ENCODE data around the gene TOMM34. TPM values are rescaled to one million over a fixed set of nuclear protein-coding genes. Genes with fewer than 3 reads are reported as not detected.

The TOMM34 gene
- total and polyA plus RNA-seq, 2 of the 13 experiments (the other 11 are each of a cell fraction or from before 2014, with no cell fraction given), result 36.2 to 52.0 TPM

DNA sequence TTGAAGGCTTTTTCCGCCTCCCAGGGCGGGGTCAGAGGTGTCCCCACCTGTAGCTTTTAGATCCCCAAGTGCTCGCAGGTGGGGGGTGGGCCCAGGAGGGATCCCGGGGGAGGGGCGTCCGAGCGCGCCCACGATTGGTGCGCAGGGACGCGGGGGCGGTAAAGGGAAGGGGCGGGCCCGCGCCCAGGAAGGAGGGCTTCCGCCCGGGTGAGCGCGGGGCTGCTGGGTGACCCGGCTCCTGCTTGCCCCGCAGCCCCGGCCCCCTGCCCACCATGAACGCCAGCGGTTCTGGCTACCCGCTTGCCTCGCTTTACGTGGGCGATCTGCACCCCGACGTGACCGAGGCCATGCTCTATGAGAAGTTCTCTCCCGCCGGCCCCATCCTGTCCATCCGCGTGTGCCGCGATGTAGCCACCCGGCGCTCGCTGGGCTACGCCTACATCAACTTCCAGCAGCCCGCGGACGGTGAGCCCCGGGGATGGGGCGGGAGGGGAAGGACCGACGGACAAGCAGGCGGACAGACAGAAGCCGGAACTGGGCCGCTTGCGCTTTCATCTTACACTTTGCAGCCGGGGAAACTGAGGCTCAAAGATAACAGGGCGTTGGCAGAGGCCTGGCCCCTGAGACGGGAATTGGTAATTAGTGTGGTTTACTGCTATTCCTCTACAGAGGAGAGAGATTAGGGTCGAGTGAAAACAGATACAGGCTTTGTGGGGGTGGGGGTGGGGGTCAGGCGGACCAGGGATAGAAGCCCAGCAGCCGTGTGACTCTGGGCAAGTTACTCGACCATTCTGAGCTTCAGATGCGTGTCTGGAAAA lies 50.1 kb downstream of the TOMM34 start, which contains the start of gene PABPC1L (continued):
- TF ChIP-seq ZNF747 (CRISPR knock-in tag; IDR thresholded peaks at IDR 0.05; ENCODE audit: borderline replicate concordance) (peak; percentile 53), ZNF232 (CRISPR knock-in tag; IDR thresholded peaks at IDR 0.05; ENCODE audit: borderline replicate concordance) (0 out of 2 replicates have a peak, but pooled peaks have one; percentile 61), KLF12 (CRISPR knock-in tag; IDR thresholded peaks at IDR 0.05; ENCODE audit: borderline replicate concordance) (peak; percentile 64), ARHGAP35 (CRISPR knock-in tag; IDR thresholded peaks at IDR 0.05; ENCODE audit: borderline replicate concordance) (0 out of 2 replicates have a peak, but pooled peaks have one; percentile 87)
- TF ChIP-seq, protein P1, sequence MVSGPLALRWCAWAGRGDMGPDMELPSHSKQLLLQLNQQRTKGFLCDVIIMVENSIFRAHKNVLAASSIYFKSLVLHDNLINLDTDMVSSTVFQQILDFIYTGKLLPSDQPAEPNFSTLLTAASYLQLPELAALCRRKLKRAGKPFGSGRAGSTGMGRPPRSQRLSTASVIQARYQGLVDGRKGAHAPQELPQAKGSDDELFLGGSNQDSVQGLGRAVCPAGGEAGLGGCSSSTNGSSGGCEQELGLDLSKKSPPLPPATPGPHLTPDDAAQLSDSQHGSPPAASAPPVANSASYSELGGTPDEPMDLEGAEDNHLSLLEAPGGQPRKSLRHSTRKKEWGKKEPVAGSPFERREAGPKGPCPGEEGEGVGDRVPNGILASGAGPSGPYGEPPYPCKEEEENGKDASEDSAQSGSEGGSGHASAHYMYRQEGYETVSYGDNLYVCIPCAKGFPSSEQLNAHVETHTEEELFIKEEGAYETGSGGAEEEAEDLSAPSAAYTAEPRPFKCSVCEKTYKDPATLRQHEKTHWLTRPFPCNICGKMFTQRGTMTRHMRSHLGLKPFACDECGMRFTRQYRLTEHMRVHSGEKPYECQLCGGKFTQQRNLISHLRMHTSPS (CRISPR knock-in tag; IDR thresholded peaks at IDR 0.05; ENCODE audit: low read depth), result no peak
- TF ChIP-seq, protein P2, sequence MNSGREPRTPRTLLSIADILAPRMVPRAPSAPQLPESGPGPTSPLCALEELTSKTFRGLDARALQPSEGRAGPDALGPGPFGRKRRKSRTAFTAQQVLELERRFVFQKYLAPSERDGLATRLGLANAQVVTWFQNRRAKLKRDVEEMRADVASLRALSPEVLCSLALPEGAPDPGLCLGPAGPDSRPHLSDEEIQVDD (CRISPR knock-in tag; IDR thresholded peaks at IDR 0.05; ENCODE audit: borderline replicate concordance), result peak; percentile 80; the same call in 1 of the 2 replicates
- TF ChIP-seq, protein P3, sequence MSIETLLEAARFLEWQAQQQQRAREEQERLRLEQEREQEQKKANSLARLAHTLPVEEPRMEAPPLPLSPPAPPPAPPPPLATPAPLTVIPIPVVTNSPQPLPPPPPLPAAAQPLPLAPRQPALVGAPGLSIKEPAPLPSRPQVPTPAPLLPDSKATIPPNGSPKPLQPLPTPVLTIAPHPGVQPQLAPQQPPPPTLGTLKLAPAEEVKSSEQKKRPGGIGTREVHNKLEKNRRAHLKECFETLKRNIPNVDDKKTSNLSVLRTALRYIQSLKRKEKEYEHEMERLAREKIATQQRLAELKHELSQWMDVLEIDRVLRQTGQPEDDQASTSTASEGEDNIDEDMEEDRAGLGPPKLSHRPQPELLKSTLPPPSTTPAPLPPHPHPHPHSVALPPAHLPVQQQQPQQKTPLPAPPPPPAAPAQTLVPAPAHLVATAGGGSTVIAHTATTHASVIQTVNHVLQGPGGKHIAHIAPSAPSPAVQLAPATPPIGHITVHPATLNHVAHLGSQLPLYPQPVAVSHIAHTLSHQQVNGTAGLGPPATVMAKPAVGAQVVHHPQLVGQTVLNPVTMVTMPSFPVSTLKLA (IDR thresholded peaks at IDR 0.05), result peak; percentile 6; the same call in 1 of the 2 replicates
